H9 (cell line): Measurements from ENCODE around the gene PALM2AKAP2. TPM values are rescaled to one million over a fixed set of nuclear protein-coding genes. Genes with fewer than 3 reads are reported as not detected.

ENCODE experiments used
- DNase-seq: peaks from one replicate; pipeline ENCODE4 v3.0.0-alpha.2; 2017
- H2AFZ ChIP-seq: one replicate; pipeline ENCODE4 v1.6.1; 2013; ENCODE audit warnings: mild to moderate bottlenecking, low read length, control low read depth, moderate library complexity
- H2AK5ac ChIP-seq: 2 replicates; pipeline ENCODE4 v1.6.1; 2013; ENCODE audit warnings: low read length, control low read depth, mixed read lengths; ENCODE audit not compliant: insufficient read length
- H2BK120ac ChIP-seq: one replicate; pipeline ENCODE4 v1.6.1; 2013; ENCODE audit warnings: low read depth, mild to moderate bottlenecking, low read length, control low read depth, inconsistent platforms; ENCODE audit not compliant: poor library complexity, severe bottlenecking
- H2BK12ac ChIP-seq: 2 replicates; pipeline ENCODE4 v1.6.1; 2013; ENCODE audit warnings: low read length, control low read depth, mixed read lengths, low read depth; ENCODE audit not compliant: insufficient read length
- H2BK15ac ChIP-seq: 2 replicates; pipeline ENCODE4 v1.6.1; 2013; ENCODE audit warnings: low read depth, low read length, control low read depth
- H2BK20ac ChIP-seq: one replicate; pipeline ENCODE4 v1.6.1; 2013; ENCODE audit warnings: low read depth, mild to moderate bottlenecking, low read length, control low read depth, inconsistent platforms; ENCODE audit not compliant: poor library complexity, severe bottlenecking
- H2BK5ac ChIP-seq: 2 replicates; pipeline ENCODE4 v1.6.1; 2013; ENCODE audit warnings: low read length, control low read depth, mixed read lengths; ENCODE audit not compliant: insufficient read length
- H3K14ac ChIP-seq: 2 replicates; pipeline ENCODE4 v1.6.1; 2013; ENCODE audit warnings: low read length, control low read depth; ENCODE audit not compliant: insufficient read depth
- H3K18ac ChIP-seq: 2 replicates; pipeline ENCODE4 v1.6.1; 2013; ENCODE audit warnings: low read depth, mild to moderate bottlenecking, mixed read lengths, low read length, control low read depth; ENCODE audit not compliant: insufficient read length
- H3K23ac ChIP-seq: 2 replicates; pipeline ENCODE4 v1.6.1; 2013; ENCODE audit warnings: low read length, control low read depth, mixed read lengths, low read depth; ENCODE audit not compliant: insufficient read length
- H3K23me2 ChIP-seq: 2 replicates; pipeline ENCODE4 v1.6.1; 2013; ENCODE audit warnings: low read depth, mild to moderate bottlenecking, mixed read lengths, low read length, control low read depth; ENCODE audit not compliant: insufficient read length, poor library complexity, severe bottlenecking
- H3K27ac ChIP-seq: 2 replicates; pipeline ENCODE4 v1.5.1; 2013; ENCODE audit warnings: low read length, control low read depth, mixed read lengths, low read depth; ENCODE audit not compliant: insufficient read length
- H3K27me3 ChIP-seq: 2 replicates; pipeline ENCODE4 v1.6.1; 2013; ENCODE audit warnings: low read length, control low read depth, inconsistent platforms; ENCODE audit not compliant: insufficient read depth
- H3K4ac ChIP-seq: 2 replicates; pipeline ENCODE4 v1.6.1; 2013; ENCODE audit warnings: low read depth, mild to moderate bottlenecking, control low read depth, inconsistent platforms, low read length, moderate library complexity
- H3K4me1 ChIP-seq: 2 replicates; pipeline ENCODE4 v1.6.1; 2013; ENCODE audit warnings: low read length, control low read depth, inconsistent platforms; ENCODE audit not compliant: insufficient read depth
- H3K4me2 ChIP-seq: 2 replicates; pipeline ENCODE4 v1.6.1; 2013; ENCODE audit warnings: low read length, control low read depth, mixed read lengths; ENCODE audit not compliant: insufficient read length, insufficient read depth
- H3K56ac ChIP-seq: 2 replicates; pipeline ENCODE4 v1.6.1; 2013; ENCODE audit warnings: low read depth, mild to moderate bottlenecking, mixed read lengths, low read length, control low read depth; ENCODE audit not compliant: insufficient read length
- H3K79me1 ChIP-seq: 2 replicates; pipeline ENCODE4 v1.6.1; 2013; ENCODE audit warnings: low read depth, mild to moderate bottlenecking, moderate library complexity, low read length, control low read depth, inconsistent platforms; ENCODE audit not compliant: insufficient read depth, poor library complexity, severe bottlenecking
- H3K79me2 ChIP-seq: 2 replicates; pipeline ENCODE4 v1.6.1; 2013; ENCODE audit warnings: low read length, control low read depth, inconsistent platforms; ENCODE audit not compliant: insufficient read depth
- H3K9ac ChIP-seq: 2 replicates; pipeline ENCODE4 v1.6.1; 2013; ENCODE audit warnings: low read length, control low read depth, mixed read lengths; ENCODE audit not compliant: insufficient read length; ENCODE audit errors: extremely low read depth
- H3K9me3 ChIP-seq: one replicate; pipeline ENCODE4 v1.6.1; 2013; ENCODE audit warnings: low read depth, low read length, inconsistent platforms; ENCODE audit not compliant: control insufficient read depth
- H3T11ph ChIP-seq: one replicate; pipeline ENCODE4 v1.6.1; 2013; ENCODE audit warnings: mild to moderate bottlenecking, low read length, control low read depth, inconsistent platforms
- H4K20me1 ChIP-seq: one replicate; pipeline ENCODE4 v1.6.1; 2013; ENCODE audit not compliant: control insufficient read depth, insufficient read length, insufficient read depth
- H4K5ac ChIP-seq: 2 replicates; pipeline ENCODE4 v1.6.1; 2013; ENCODE audit warnings: low read depth, mild to moderate bottlenecking, mixed read lengths, low read length, control low read depth; ENCODE audit not compliant: insufficient read length
- H4K8ac ChIP-seq: replicated peaks from 2 replicates; pipeline ENCODE4 v1.6.1; 2013; ENCODE audit warnings: low read length, control low read depth, mixed read lengths, low read depth; ENCODE audit not compliant: insufficient read length
- H4K91ac ChIP-seq: 2 replicates; pipeline ENCODE4 v1.6.1; 2013; ENCODE audit warnings: low read depth, mild to moderate bottlenecking, moderate library complexity, mixed read lengths, low read length, control low read depth; ENCODE audit not compliant: insufficient read length
- H3K27ac Mint-ChIP-seq, 3 experiments: 2 replicates in 2 of 3; 3 replicates in 1 of 3; pipeline ENCODE4 v1.8.0; 2020 to 2021; ENCODE audit warnings: mixed read lengths in 3 of 3, mild to moderate bottlenecking in 1 of 3, moderate library complexity in 1 of 3
- H3K27me3 Mint-ChIP-seq: 2 replicates; pipeline ENCODE4 v1.8.0; 2021; ENCODE audit warnings: low read depth, mild to moderate bottlenecking, moderate library complexity, mixed read lengths
- H3K36me3 Mint-ChIP-seq, 3 experiments: 2 replicates in 2 of 3; 3 replicates in 1 of 3; pipeline ENCODE4 v1.8.0; 2020 to 2021; ENCODE audit warnings: low read depth in 3 of 3, mixed read lengths in 3 of 3; ENCODE audit not compliant: insufficient read depth in 1 of 3
- H3K4me1 Mint-ChIP-seq, 2 experiments: 2 replicates each; pipeline ENCODE4 v1.8.0; 2020; ENCODE audit warnings: mixed read lengths in 2 of 2
- H3K4me3 Mint-ChIP-seq, 2 experiments: 2 replicates in 1 of 2; 3 replicates in 1 of 2; pipeline ENCODE4 v1.8.0; 2020 to 2021; ENCODE audit warnings: mild to moderate bottlenecking in 2 of 2, mixed read lengths in 2 of 2, moderate library complexity in 1 of 2
- H3K9me3 Mint-ChIP-seq, 2 experiments: 2 replicates in 1 of 2; 3 replicates in 1 of 2; pipeline ENCODE4 v1.8.0; 2020; ENCODE audit warnings: mild to moderate bottlenecking in 2 of 2, mixed read lengths in 2 of 2, moderate library complexity in 1 of 2
- WGBS: extraction: QIAGEN DNeasy Blood & Tissue Kit; methylation state at CpG from one replicate; pipeline ENCODE4 v1.1.7; 2013; ENCODE audit warnings: missing lambda C conversion rate, low lambda C conversion rate, mixed read lengths; ENCODE audit not compliant: insufficient read length; ENCODE audit errors: extremely low coverage; 5-methylcytosine and 5-hydroxymethylcytosine counted together
- total RNA-seq: library from RNA; stranded (reverse); gene quantifications from 2 replicates; pipeline ENCODE4 v1.2.1, GENCODE V29; 2021
- TF ChIP-seq, protein P1 (sequence below): fragments of 200-600 bp; sonication (generic); conservative IDR thresholded peaks from 3 replicates; pipeline ENCODE4 v1.8.0; 2021; ENCODE audit warnings: antibody characterized with exemption, mild to moderate bottlenecking

Gene PALM2AKAP2
- total RNA-seq, 1 experiment from 2014 or later: 3.6 TPM

DNA sequence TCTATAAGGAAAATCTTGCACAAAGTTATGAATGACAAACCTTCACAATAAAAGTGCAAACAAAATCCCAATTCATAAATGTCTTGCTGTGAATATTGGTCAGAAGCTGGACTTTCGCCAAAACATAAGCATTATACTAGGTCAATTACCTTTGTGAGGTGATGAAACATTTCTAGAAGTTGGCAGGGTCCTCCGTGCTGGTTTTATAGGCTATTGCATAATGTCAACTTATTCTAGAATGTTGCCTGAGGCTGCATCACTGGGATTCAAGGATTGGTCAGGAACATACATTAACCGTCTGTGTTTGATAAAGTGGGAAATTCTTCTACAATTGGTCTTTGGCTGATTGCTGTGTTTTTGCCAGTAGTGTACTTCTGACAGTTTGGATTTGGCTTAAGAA, 49.8 kb upstream of the PALM2AKAP2 start:
- H3K79me1 ChIP-seq: no peaks in the 10 kb centered on the region
- H4K5ac ChIP-seq: no peak overlapping the region
- no peaks in the 10 kb centered on the region for H3K9me3 ChIP-seq
- Mint-ChIP-seq H3K36me3 (no peaks in the 10 kb centered on the region), H3K4me1 (peaks cover 8 to 10% of the 10 kb centered on the region in 2 experiments), H3K4me3 (no peak overlapping the region), H3K27ac (no peak overlapping the region), H3K9me3 (no peaks in the 10 kb centered on the region), H3K27me3 (no peaks in the 10 kb centered on the region)
- no peak overlapping the region for H3K4me2 ChIP-seq
- no peaks in the 10 kb centered on the region for H4K20me1 ChIP-seq
- H3K27me3 ChIP-seq: no peaks in the 10 kb centered on the region
- no peak overlapping the region for H2AFZ ChIP-seq
- H2BK20ac ChIP-seq: no peak overlapping the region
- H3K4ac ChIP-seq: no peak overlapping the region
- H2BK15ac ChIP-seq: no peak overlapping the region
- H3K14ac ChIP-seq: no peak overlapping the region
- no peak overlapping the region for H3K56ac ChIP-seq
- no peak overlapping the region for H3T11ph ChIP-seq
- H3K23ac ChIP-seq: no peak overlapping the region
- no peaks in the 10 kb centered on the region for H3K23me2 ChIP-seq
- H3K9ac ChIP-seq: no peak overlapping the region
- H3K18ac ChIP-seq: no peak overlapping the region
- no peak overlapping the region for H3K27ac ChIP-seq
- no peaks in the 10 kb centered on the region for H3K4me1 ChIP-seq
- H4K91ac ChIP-seq: no peak overlapping the region
- H2BK5ac ChIP-seq: no peak overlapping the region
- H2BK12ac ChIP-seq: no peak overlapping the region
- H2BK120ac ChIP-seq: no peak overlapping the region
- no CpG with 5 or more reads among the region's 3 CpGs for WGBS
- DNase-seq: no peak
- TF ChIP-seq, protein P1, sequence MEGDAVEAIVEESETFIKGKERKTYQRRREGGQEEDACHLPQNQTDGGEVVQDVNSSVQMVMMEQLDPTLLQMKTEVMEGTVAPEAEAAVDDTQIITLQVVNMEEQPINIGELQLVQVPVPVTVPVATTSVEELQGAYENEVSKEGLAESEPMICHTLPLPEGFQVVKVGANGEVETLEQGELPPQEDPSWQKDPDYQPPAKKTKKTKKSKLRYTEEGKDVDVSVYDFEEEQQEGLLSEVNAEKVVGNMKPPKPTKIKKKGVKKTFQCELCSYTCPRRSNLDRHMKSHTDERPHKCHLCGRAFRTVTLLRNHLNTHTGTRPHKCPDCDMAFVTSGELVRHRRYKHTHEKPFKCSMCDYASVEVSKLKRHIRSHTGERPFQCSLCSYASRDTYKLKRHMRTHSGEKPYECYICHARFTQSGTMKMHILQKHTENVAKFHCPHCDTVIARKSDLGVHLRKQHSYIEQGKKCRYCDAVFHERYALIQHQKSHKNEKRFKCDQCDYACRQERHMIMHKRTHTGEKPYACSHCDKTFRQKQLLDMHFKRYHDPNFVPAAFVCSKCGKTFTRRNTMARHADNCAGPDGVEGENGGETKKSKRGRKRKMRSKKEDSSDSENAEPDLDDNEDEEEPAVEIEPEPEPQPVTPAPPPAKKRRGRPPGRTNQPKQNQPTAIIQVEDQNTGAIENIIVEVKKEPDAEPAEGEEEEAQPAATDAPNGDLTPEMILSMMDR: no peak
- no peak overlapping the region for H2AK5ac ChIP-seq
- H4K8ac ChIP-seq: no peak overlapping the region
- no peaks in the 10 kb centered on the region for H3K79me2 ChIP-seq
